NCI-H345 (cell line): ENCODE data around the gene LEPROT.

ENCODE experiments used
- DNase-seq: peaks from one replicate; lab custom pipeline; 2025; lab: John Stamatoyannopoulos, UW

Gene LEPROT

DNA sequence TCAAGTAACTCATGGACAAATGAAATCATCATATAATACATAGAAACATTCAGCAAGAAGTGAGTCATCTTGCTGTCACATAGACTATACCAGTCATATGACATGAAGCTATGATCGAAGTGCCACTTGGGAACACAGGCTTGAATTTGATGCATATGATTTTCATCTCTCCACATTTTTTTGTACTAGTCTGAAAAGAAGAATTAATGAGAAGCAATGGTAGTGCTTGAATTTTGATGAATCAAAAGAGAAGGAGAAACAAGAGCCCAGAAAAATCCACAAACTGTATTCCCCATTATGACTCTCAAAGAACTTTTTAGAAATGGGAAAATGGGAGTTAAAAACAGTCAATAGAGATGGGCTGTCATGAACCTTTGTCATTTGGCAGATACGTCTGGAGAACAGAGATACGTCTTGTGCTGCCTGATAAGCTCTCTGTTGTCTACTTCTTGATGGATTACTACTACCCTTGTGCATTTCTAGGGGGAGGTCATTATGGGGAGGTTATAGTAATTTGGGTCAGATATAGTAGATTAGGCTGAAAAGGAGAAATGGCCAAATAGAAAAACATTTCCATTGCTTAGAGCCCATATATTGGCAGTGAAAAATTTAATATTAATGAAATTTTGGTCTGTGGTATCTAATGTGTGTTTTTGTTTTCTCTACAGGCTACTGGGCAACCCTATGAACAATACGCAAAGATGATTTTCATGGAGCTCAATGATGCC is 8.0 kb upstream of the LEPROT start:
- DNase-seq: no peak

DNA sequence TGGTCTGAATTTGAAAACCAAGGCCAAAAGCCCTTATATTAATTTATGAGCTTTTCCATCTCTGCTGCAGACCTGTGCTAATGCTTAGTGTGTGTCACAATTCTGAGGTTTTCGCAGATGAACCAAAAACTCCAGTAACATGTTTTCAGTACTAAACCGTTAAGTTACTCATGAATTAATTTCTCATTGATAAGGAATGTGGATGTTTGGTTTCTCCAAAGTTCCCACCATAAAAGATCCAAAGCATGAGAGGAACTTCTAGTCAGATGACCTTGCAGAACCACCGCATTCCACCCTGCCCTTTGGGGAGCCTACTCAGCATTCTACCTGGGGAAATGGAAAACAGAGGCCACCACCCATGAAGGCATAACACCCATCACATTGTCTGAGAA is 7.5 kb upstream of the LEPROT start:
- no peak for DNase-seq

DNA sequence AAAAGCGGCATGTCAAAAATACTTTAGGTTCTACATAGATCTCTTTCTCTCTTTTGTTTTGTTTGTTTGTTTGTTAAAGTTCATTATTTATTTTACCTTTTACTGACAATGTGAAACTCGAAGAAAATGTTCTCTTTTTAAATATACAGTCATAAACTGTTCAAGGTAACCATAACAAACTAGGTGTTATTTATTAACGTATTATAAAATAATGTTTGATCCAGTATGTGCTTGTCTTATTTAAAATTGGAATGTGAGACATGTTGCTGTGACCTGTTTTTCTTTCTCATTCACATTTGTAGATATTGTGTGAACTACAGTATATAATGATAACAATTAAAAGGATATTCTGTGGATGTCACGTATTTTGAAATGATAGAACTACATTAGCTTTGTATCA is 5.9 kb upstream of the LEPROT start:
- DNase-seq: no peak

DNA sequence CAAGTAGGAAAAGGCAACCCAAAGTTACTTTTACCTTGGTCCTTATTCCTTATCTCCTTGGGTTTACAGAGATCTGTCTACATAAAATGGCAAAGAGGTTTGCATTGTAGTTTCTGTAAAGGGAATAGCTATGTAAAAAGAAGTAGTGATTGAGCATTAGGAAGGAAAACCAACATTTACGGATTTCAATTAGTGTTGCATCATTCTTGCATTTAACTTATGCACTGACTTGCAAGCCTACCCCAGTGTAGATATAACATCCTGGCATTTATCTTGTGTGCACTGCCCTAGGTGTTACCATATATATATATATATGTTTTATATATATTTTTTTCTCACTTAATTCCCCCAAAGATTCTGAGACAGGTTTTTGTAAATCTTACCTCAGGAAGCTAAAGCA is 3.7 kb upstream of the LEPROT start:
- DNase-seq: no peak

DNA sequence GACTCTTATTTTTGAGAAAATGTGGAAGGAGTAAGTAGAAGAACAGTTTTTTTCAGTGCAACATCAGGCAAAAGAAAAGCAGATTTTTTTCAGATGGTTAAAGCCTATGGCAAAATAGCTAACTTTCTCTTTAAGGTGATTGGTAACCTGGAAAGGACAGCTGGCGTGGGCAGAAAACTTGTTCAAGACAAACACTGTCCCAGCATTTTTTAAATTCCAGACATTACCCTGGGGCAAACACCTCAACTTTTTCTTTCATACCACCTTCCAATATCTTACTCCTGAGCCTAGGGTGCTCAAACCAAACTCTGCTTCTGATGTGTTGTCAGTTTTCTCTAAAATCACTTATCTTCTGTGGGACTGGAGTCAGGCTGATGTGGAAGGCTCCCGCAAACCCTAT is 2.7 kb upstream of the LEPROT start:
- DNase-seq: no peak

DNA sequence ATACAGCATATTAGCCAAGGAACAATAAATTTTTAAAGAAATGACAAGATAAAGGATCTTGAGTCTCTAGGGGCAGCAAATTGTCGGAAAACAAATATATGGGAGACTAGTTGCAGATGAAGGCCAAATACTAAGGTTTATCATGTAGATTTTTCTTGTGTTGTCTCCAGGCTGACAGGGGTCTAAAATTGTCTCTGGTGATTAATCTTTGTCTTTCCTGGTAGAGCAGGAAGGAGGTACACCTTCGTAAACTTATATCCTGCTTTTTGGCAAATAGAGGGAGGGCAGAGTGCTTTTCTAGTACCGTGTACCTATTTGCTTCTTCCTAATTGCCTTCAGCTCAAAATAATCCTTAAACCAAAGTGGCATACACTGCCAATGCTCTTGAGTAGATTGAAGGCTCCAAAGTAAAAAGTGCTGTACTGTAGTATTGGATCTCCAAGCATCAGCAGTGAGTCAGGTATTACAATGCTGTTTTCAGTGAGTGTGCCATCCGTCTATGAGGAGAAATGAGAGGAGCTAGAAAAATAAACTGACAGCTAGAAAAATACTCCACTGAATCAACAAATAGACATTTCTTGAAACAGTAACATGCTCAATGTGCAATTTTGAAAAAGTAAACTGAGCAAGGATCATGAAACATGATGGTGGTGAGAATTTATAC is 1.8 kb upstream of the LEPROT start:
- no peak for DNase-seq

DNA sequence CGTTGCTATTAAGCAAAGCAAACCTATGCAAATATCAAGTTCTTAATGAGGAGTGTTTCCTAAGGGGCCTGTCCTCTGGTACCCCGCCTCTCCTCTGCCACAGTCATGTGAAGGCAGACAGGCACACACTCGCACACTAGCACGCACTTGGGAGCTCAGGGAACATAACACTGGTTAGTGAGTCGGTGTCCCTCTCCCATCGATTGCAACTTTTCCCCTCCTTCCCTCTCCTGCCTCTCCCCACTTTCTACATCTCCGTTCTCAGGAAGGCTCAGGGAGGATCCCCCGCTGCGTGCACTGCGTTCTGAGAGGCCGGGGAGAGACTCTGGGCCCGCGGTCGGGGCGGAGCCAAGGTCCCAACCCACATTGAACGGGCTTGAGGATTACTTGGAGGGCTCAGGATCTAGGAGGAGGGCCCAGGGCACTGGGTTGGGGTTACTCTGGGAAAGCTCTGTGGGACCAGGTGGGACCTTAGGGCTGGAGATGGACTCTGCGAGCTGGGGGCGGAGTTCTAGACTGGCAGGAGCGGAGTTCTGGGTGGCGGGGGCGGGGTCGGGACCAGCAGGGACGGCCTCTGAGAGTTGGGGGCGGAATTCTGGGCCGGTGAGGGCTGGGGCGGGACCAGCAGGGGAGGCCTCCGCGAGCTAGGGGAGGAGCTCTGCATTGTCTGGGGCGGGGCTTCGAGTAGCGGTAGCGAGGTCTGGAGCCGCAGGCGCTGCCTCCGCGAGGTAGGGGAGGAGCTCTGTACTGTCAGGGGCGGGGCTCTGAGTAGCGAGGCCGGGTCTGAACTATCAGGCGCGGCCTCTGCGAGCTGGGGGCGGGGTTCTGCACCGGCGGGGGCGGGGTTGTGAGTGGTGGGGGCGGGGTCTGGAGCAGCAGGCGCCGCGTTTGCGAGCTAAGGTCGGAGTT is 533 bp upstream of the LEPROT start:
- peak; percentile 99 for DNase-seq

DNA sequence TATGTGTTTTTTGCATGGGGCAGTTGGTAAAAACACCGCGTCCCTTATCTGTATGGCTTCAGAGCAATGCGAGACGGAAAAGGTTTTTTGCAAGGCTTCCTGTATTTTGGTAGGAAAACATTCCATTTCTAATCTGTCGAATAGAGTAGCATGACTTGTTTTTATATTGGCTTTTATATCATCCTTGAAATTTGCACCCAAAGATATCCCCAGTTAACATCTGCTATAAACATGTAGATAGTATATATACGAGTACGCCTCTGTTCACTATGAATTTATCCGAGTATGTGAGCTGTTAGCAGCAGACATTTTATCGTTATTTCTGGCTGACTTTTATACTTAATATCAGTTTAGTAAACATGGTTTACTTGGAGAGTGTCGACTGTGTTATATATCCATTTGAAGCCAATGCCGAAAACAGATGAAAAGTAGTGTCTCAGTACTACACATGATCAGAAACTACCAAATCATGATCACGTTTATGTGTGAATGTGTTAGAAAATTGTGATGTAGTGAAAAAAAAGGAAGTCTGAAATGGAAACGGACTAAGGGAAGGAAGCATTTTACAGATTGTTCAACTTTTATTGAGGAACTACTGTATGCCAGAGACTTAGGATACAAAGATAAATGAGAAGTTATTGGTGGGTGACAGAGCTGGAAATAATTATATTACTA is 1.0 kb downstream of the LEPROT start:
- DNase-seq: no peak

DNA sequence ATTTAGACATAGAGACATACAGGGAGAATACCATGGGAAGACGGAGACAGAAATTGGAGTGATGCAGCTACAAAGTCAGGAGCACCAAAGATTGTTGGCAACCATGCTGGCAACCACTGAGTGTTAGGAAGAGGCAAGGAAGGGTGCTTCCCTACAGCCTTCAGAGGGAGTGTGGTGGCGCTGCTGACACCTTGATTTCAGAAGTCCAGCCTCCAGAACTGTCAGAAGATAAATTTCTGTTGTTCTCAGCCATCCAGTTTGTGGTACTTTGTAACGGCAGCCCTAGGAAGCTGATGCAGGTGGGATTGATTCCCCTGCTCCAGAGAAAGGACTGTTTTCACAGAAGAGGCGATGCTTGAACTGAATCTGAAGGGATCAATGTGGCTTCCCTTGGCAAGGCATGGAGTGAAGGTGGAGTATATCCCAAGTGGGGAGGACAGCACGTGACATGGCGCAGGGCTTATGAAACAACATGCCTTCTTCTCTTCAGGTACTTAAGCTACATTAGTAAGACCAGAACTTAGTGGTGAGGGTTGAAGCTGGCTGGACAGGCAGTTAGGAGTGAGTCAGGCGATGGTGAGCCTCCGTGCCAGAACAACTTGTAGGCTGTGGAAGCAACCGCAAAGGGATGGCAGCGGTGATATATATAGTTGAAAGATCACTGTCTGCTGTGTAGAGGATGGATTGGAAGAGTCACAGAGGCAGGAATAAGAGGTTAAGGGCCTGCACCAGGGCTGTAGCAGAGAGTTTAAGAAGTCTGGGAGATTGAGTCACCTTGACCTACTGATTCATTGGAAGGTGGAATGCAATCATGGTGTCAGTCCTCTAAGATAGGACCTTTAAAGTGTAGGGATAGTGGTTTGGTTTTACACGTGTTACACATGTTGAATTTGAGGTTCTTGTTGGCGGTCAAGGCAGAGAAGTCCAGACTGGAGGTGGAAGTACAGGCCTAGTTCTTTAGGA is 2.1 kb downstream of the LEPROT start:
- no peak for DNase-seq

DNA sequence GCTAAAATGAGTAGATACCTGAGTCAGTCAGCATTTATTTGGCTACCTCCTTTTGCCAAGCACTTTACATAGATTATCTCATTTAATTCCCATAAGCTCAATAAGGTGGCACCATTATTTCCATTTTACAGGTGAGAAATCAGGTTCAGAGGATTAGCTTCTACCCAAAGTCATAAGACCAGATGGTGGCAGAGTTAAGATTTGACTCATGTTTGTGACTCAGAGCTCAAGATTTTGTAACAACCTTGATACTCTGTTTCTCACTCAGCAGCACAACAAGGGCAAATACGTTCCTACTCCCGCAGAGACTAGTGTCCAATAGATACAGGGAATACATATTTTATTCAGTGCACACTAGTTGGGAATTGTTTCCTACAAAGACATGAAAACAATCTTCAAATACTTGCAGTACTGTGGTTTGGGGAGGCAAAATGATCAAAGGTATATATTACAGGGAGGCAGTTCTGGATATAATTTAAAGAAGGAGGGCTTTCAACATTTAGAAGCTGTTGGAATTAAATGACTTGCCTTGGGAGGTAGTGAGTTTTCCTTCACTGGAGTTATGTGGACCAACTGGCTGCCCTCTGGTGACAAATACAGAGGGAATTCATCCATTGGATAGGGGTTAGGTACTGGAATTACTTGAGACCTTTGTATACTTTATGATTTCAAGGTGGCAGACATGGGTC is 3.6 kb downstream of the LEPROT start:
- no peak for DNase-seq

DNA sequence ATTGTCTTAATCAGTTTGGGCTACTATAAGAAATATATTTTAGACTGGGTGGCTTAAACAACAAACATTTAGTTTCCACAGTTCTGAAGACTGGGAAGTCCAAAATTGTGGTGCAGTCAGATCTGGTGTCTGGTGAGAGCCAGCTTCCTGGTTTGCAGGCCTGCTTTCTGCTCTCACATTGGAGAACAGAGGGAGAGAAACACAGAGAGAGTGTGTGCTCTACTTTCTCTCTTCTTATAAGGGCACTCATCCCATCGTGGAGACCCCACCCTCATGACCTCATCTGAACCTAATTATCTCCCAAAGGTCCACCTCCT is 4.1 kb downstream of the LEPROT start:
- no peak for DNase-seq

DNA sequence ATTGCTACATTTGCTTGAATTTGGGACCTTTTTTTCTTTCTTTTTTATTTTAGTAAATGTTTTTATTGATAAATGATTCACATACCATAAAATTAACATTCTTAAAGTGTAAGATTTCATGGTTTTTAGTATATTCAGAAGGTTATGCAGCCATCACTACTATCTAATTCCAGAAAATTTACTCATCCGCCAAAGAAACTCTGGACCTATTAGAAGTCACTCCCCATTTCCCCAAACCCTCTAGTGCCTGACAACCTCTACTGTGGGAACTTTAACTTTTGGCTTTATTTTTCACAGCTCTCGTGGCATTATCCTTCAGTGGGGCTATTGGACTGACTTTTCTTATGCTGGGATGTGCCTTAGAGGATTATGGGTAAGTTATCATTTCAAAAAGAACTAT is 4.5 kb downstream of the LEPROT start:
- DNase-seq: no peak

DNA sequence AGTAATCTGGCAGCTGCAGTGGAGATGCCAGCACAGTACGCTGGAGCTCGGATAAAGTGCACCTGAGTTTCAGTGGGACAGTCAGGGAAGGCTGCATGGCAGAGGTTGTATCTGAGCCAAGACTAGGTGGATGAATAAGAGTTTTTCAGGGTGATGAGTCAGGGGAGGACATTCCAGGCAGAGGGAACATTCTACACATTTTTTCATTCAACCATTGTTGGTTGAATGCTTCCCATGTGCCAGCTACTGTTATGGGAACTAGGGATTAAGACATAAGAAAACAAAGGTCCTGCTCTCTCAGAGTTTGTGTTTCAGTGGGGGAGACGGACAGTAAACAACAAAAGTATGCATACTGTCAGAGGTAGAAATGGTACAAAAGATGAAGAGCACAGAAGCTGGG is 5.2 kb downstream of the LEPROT start:
- DNase-seq: no peak

DNA sequence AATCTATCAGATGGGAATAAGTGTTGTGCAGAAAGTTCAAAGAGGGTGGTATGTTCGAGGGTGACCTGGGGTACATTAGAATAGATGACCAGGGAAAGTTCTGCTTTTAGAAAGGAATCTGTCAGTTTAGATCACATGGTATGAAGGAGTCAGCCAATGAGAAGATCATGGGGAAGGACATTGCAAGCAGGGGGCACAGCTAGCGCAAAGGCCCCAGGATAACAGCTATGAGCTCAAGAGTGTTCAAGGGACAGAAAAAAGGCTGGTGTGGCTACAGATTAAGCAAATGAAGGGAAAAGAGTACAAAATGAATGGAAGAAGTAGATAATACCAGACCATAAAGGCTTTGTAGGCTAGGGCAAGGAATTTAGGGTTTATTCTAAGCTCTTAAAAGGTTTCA is 8.6 kb downstream of the LEPROT start:
- DNase-seq: no peak

DNA sequence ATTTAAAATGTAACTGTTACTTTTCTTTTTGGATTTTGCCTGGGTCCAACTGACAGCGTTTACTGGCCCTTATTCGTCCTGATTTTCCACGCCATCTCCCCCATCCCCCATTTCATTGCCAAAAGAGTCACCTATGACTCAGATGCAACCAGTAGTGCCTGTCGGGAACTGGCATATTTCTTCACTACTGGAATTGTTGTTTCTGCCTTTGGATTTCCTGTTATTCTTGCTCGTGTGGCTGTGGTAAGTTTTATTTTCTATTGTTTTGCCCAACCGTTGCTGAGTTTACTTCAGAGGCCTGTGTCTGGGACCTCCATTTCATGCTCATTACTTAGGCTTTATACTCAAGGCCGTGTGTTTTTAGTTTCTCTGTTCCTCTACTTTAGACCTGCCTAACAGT is 9.3 kb downstream of the LEPROT start:
- DNase-seq: no peak

DNA sequence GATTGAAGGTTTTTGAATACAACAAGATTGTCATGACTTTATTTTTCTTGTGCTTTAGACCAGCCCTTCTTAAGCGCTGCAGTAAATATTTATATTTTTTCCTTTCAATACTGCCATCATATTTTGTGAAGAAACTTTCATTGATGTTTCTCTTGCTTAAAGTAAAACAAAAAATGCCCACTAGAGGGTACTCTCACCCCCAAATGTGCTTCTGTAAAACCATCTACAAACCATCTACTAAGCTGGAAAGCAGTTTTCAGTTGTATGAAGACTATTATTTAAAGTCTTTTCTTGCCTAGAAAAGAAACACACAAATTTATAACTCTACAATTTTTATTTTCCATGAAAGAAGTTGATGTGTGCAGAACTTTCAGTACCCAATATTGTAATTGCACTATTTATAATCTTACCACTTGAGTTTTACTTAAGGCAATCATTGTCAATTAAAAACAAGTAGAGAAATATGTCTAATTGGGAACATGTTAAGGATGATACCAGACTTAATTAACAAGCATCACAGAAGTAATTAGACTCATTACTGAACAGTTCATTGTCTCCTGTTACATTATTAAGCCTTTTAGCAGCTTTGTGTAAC is 10.7 kb downstream of the LEPROT start:
- DNase-seq: peak; percentile 27

DNA sequence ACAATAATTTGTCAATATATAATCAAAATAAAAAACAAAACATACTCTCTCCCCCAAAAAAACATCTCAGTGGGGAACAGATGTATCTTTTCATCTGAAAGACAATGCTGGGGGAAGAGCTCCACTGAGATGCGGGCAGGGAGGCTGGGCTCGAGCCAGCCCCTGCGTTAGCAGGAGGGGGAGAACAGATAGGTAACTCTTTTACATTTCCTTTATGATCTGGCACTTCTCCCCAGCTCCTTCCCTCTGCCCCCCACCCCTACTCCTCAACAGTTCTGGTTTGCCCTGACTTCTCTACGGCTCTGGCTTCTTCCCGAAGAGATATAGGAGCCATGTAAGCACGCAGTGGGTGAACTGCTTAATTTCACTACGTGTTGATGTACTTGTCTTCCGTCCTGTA is 12.4 kb downstream of the LEPROT start:
- no peak for DNase-seq

DNA sequence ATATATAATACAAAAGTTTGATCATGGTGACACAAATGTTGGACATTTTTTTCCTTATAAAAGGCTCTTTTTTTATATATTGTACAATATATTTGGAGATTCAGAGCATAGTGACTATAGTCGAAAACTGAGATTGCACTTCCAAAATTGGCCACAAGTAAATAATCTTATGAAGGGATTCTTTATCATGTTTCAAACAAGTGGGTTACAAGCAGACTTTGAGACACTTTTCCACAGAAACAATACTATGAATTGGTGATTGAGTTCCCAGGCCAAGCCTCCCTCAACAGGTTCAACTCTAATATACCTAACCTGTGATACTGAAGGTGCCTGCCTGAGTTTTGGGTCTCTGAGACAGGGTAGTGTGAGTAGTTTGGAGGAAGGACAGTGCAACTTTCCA is 13.8 kb downstream of the LEPROT start:
- no peak for DNase-seq

DNA sequence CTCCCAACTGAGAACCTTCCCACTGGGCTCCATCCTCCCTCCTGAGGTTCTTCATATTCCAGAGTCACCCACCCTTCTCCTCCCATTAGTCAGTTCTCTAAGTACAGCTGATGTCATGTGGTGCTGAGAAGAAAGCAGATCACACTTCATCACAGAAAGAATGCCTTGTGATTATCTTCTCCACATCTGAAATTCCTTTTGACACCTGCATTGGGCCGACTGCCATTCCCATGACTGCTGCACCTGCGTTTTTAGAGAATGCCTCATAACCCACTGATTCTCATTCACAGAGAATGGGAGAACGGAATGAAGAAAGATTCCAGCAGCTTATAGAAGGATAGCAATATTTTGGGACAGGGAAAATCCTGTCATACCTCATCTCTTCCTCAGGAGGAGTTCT is 14.3 kb downstream of the LEPROT start:
- DNase-seq: no peak

DNA sequence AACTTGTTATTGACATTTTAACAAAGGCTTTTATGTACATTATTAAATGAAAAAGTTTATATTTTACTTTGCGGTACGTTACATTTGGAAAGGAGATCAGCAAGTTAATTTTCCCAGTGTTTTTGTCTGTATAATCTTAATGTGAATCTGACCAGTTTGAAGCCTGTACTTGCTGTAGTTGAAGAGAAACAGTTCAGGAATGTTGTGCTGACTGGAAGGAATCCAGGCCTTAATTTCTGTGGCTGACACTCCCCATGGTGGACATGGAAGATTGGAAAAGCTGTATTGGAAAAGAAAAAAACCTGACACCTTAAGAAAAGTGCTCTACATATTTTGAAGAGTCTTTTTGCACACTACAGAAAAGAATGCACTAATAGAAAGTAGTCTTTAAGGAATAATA is 15.5 kb downstream of the LEPROT start:
- DNase-seq: no peak
